Measurements from ENCODE around the gene PPP6C.

- TF ChIP-seq POLR2A (IDR thresholded peaks at IDR 0.05) (no peak), POLR2AphosphoS5 (IDR thresholded peaks at IDR 0.05) (no peak)
- TF ChIP-seq, protein P1, sequence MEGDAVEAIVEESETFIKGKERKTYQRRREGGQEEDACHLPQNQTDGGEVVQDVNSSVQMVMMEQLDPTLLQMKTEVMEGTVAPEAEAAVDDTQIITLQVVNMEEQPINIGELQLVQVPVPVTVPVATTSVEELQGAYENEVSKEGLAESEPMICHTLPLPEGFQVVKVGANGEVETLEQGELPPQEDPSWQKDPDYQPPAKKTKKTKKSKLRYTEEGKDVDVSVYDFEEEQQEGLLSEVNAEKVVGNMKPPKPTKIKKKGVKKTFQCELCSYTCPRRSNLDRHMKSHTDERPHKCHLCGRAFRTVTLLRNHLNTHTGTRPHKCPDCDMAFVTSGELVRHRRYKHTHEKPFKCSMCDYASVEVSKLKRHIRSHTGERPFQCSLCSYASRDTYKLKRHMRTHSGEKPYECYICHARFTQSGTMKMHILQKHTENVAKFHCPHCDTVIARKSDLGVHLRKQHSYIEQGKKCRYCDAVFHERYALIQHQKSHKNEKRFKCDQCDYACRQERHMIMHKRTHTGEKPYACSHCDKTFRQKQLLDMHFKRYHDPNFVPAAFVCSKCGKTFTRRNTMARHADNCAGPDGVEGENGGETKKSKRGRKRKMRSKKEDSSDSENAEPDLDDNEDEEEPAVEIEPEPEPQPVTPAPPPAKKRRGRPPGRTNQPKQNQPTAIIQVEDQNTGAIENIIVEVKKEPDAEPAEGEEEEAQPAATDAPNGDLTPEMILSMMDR (IDR thresholded peaks at IDR 0.05 in 8 of 11, conservative IDR thresholded peaks at IDR 0.05 in 3 of 11): no peak
Measured at GRCh38 chr9:125125523-125125922, 64.1 kb downstream of the PPP6C start.
